Nephron (organoid): ENCODE data around the gene TSR3.

Source experiments
- H3K27ac Mint-ChIP-seq, 3 experiments: 2 replicates each; pipeline ENCODE4 v1.8.0; 2020; ENCODE audit warnings: mixed read lengths in 3 of 3, mild to moderate bottlenecking in 2 of 3, moderate library complexity in 1 of 3
- H3K27me3 Mint-ChIP-seq: 2 replicates; pipeline ENCODE4 v1.8.0; 2021; ENCODE audit warnings: low read depth, mild to moderate bottlenecking, moderate library complexity, mixed read lengths
- H3K36me3 Mint-ChIP-seq: 2 replicates; pipeline ENCODE4 v1.8.0; 2020; ENCODE audit warnings: low read depth, mixed read lengths
- H3K4me1 Mint-ChIP-seq: 2 replicates; pipeline ENCODE4 v1.8.0; 2020; ENCODE audit warnings: mixed read lengths
- H3K4me3 Mint-ChIP-seq, 3 experiments: 2 replicates each; pipeline ENCODE4 v1.8.0; 2020; ENCODE audit warnings: mild to moderate bottlenecking in 3 of 3, mixed read lengths in 3 of 3, moderate library complexity in 2 of 3
- H3K9me3 Mint-ChIP-seq: 2 replicates; pipeline ENCODE4 v1.8.0; 2020; ENCODE audit warnings: mixed read lengths
- CTCF ChIP-seq, 3 experiments: fragments of 200-600 bp; sonication (generic); IDR thresholded peaks; one replicate each; pipeline ENCODE4 v1.5.0; 2021; ENCODE audit warnings: antibody characterized with exemption in 3 of 3; ENCODE audit not compliant: unreplicated experiment in 3 of 3

Gene TSR3

GRCh38 chr16:1344499-1344898 lies 7.2 kb downstream of the TSR3 start:
- H3K4me3 Mint-ChIP-seq, result no peak overlapping the region
- no peak for TF ChIP-seq CTCF (IDR thresholded peaks at IDR 0.05; ENCODE audit: unreplicated experiment in 3 of 3)
- no peak overlapping the region for H3K27ac Mint-ChIP-seq
- H3K4me1 Mint-ChIP-seq, result peaks cover 5% of the 10 kb centered on the region
- H3K36me3 Mint-ChIP-seq, result no peaks in the 10 kb centered on the region
- H3K27me3 Mint-ChIP-seq, result peaks cover 21% of the 10 kb centered on the region
- no peaks in the 10 kb centered on the region for H3K9me3 Mint-ChIP-seq

GRCh38 chr16:1343428-1344242 lies 8.0 kb downstream of the TSR3 start:
- H3K4me3 Mint-ChIP-seq, result peak overlapping the region; percentile 61 to 84 (median 80)
- TF ChIP-seq CTCF (IDR thresholded peaks at IDR 0.05; ENCODE audit: unreplicated experiment in 3 of 3), result no peak
- H3K9me3 Mint-ChIP-seq, result no peaks in the 10 kb centered on the region
- H3K4me1 Mint-ChIP-seq, result peaks cover 5% of the 10 kb centered on the region
- H3K27ac Mint-ChIP-seq, result no peak overlapping the region
- H3K27me3 Mint-ChIP-seq, result peaks cover 21% of the 10 kb centered on the region
- no peaks in the 10 kb centered on the region for H3K36me3 Mint-ChIP-seq

- no peak for TF ChIP-seq CTCF (IDR thresholded peaks at IDR 0.05; ENCODE audit: unreplicated experiment in 3 of 3)
- peaks cover 5% of the 10 kb centered on the region for H3K4me1 Mint-ChIP-seq
Measured at GRCh38 chr16:1342526-1343427, 8.9 kb downstream of the TSR3 start.

GRCh38 chr16:1341495-1342420 lies 9.9 kb downstream of the TSR3 start:
- H3K27ac Mint-ChIP-seq, result no peak overlapping the region
- no peak overlapping the region for H3K4me3 Mint-ChIP-seq
- H3K27me3 Mint-ChIP-seq, result peaks cover 31% of the 10 kb centered on the region
- peaks cover 5% of the 10 kb centered on the region for H3K4me1 Mint-ChIP-seq
- H3K9me3 Mint-ChIP-seq, result no peaks in the 10 kb centered on the region
- H3K36me3 Mint-ChIP-seq, result no peaks in the 10 kb centered on the region
- no peak for TF ChIP-seq CTCF (IDR thresholded peaks at IDR 0.05; ENCODE audit: unreplicated experiment in 3 of 3)

More at GRCh38 chr16:1342526-1343427, 8.9 kb downstream of the TSR3 start:
- Mint-ChIP-seq H3K27me3 (peaks cover 21% of the 10 kb centered on the region), H3K36me3 (no peaks in the 10 kb centered on the region), H3K27ac (no peak overlapping the region), H3K9me3 (no peaks in the 10 kb centered on the region), H3K4me3 (peak overlapping the region; percentile 61 to 84 (median 80))

- H3K9me3 Mint-ChIP-seq, result no peaks in the 10 kb centered on the region
- TF ChIP-seq CTCF (IDR thresholded peaks at IDR 0.05; ENCODE audit: unreplicated experiment in 3 of 3), result no peak
- no peak overlapping the region for H3K27ac Mint-ChIP-seq
Measured at GRCh38 chr16:1340730-1341494, 10.8 kb downstream of the TSR3 start.

More at GRCh38 chr16:1340730-1341494, 10.8 kb downstream of the TSR3 start:
- Mint-ChIP-seq H3K4me1 (peaks cover 5% of the 10 kb centered on the region), H3K36me3 (no peaks in the 10 kb centered on the region), H3K27me3 (peaks cover 39% of the 10 kb centered on the region), H3K4me3 (no peak overlapping the region)
